ENCODE results near the gene TANGO2. TPM values are rescaled to one million over a fixed set of nuclear protein-coding genes. Genes with fewer than 3 reads are reported as not detected.

The TANGO2 gene
- total and polyA plus RNA-seq, 9 of the 15 experiments (the other 6 are each of a cell fraction or from before 2014, with no cell fraction given): 15.5 to 94.9 (median 70.1) TPM

DNA sequence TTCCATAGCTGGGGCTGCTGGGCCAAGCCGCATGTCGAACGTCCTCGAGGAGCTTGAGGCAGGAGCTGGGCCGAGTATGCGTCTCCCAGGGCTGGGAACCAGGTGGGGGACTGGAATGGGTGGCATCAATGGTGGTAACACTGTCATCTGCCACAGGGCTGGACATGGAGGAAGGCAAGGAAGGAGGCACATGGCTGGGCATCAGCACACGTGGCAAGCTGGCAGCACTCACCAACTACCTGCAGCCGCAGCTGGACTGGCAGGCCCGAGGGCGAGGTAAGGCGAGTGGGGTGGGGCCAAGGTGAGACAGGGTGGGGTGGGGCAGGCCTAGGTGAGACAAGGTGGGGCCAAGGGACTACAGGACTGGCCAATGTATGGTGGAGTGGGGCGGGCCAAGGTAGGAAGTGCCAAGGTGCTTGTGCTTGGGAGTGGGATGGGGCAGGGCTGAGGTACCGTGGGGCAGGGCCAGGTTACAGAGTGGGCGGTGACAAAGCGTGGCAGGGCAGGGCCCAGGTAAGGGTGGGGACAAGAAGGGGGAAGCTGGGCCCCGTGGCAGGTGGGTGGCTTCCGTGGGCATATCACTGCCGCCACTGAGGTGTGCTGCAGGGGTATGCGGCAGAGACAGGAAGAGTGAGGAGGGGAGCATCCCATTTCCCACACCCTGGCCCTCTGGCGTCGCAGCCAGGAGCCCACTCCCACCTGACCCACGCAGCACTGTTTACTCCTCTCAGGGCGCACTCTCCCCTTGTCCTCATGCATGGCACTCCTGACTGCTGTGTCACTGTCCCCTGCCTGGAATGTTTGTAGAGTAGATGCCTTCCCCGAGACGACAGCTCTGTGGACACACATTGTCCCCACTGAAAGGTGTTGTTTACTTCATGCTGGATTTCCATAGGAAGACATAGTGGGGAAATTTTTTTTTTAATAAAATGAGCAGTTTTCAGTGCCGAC, 31.7 kb downstream of the TANGO2 start (continued):
- 0 out of 2 replicates have a peak, but pooled peaks have one; percentile 19 for TF ChIP-seq HNRNPL (IDR thresholded peaks at IDR 0.05; ENCODE audit: low read depth, low read length)
- no peak for TF ChIP-seq MEF2A (IDR thresholded peaks at IDR 0.05; ENCODE audit: control insufficient read depth, low read depth, low read length)
- TF ChIP-seq, protein P1, sequence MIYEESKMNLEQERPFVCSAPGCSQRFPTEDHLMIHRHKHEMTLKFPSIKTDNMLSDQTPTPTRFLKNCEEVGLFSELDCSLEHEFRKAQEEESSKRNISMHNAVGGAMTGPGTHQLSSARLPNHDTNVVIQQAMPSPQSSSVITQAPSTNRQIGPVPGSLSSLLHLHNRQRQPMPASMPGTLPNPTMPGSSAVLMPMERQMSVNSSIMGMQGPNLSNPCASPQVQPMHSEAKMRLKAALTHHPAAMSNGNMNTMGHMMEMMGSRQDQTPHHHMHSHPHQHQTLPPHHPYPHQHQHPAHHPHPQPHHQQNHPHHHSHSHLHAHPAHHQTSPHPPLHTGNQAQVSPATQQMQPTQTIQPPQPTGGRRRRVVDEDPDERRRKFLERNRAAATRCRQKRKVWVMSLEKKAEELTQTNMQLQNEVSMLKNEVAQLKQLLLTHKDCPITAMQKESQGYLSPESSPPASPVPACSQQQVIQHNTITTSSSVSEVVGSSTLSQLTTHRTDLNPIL (CRISPR knock-in tag; IDR thresholded peaks at IDR 0.05): no peak
- no peak for TF ChIP-seq RBM39 (optimal IDR thresholded peaks at IDR 0.05; ENCODE audit: low read depth, low read length)
- no peak for TF ChIP-seq XRCC3 (IDR thresholded peaks at IDR 0.05)
- TF ChIP-seq POLR2A (conservative IDR thresholded peaks at IDR 0.05): peak; percentile 3; the same call in 1 of the 2 replicates
- TF ChIP-seq ZNF324 (CRISPR knock-in tag; IDR thresholded peaks at IDR 0.05): no peak
- TF ChIP-seq, protein P2, sequence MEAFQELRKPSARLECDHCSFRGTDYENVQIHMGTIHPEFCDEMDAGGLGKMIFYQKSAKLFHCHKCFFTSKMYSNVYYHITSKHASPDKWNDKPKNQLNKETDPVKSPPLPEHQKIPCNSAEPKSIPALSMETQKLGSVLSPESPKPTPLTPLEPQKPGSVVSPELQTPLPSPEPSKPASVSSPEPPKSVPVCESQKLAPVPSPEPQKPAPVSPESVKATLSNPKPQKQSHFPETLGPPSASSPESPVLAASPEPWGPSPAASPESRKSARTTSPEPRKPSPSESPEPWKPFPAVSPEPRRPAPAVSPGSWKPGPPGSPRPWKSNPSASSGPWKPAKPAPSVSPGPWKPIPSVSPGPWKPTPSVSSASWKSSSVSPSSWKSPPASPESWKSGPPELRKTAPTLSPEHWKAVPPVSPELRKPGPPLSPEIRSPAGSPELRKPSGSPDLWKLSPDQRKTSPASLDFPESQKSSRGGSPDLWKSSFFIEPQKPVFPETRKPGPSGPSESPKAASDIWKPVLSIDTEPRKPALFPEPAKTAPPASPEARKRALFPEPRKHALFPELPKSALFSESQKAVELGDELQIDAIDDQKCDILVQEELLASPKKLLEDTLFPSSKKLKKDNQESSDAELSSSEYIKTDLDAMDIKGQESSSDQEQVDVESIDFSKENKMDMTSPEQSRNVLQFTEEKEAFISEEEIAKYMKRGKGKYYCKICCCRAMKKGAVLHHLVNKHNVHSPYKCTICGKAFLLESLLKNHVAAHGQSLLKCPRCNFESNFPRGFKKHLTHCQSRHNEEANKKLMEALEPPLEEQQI (IDR thresholded peaks at IDR 0.05): no peak
- TF ChIP-seq ZNF143 (CRISPR knock-in tag; IDR thresholded peaks at IDR 0.05): no peak
- TF ChIP-seq, protein P3, sequence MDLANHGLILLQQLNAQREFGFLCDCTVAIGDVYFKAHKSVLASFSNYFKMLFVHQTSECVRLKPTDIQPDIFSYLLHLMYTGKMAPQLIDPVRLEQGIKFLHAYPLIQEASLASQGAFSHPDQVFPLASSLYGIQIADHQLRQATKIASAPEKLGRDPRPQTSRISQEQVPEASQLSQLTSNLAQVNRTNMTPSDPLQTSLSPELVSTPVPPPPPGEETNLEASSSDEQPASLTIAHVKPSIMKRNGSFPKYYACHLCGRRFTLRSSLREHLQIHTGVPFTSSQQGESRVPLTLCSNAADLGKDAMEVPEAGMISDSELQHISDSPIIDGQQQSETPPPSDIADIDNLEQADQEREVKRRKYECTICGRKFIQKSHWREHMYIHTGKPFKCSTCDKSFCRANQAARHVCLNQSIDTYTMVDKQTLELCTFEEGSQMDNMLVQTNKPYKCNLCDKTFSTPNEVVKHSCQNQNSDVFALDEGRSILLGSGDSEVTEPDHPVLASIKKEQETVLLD (IDR thresholded peaks at IDR 0.05): no peak
- no peak for TF ChIP-seq ARNT (IDR thresholded peaks at IDR 0.05)
- TF ChIP-seq, protein P4, sequence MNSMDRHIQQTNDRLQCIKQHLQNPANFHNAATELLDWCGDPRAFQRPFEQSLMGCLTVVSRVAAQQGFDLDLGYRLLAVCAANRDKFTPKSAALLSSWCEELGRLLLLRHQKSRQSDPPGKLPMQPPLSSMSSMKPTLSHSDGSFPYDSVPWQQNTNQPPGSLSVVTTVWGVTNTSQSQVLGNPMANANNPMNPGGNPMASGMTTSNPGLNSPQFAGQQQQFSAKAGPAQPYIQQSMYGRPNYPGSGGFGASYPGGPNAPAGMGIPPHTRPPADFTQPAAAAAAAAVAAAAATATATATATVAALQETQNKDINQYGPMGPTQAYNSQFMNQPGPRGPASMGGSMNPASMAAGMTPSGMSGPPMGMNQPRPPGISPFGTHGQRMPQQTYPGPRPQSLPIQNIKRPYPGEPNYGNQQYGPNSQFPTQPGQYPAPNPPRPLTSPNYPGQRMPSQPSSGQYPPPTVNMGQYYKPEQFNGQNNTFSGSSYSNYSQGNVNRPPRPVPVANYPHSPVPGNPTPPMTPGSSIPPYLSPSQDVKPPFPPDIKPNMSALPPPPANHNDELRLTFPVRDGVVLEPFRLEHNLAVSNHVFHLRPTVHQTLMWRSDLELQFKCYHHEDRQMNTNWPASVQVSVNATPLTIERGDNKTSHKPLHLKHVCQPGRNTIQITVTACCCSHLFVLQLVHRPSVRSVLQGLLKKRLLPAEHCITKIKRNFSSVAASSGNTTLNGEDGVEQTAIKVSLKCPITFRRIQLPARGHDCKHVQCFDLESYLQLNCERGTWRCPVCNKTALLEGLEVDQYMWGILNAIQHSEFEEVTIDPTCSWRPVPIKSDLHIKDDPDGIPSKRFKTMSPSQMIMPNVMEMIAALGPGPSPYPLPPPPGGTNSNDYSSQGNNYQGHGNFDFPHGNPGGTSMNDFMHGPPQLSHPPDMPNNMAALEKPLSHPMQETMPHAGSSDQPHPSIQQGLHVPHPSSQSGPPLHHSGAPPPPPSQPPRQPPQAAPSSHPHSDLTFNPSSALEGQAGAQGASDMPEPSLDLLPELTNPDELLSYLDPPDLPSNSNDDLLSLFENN (IDR thresholded peaks at IDR 0.05; ENCODE audit: low read depth in 2 of 2, low read length in 2 of 2): no peak
- no peak for TF ChIP-seq ZNF75A (CRISPR knock-in tag; IDR thresholded peaks at IDR 0.05)
- TF ChIP-seq SAFB (IDR thresholded peaks at IDR 0.05; ENCODE audit: borderline replicate concordance, low read depth, low read length): no peak
- TF ChIP-seq BRCA1 (IDR thresholded peaks at IDR 0.05): no peak
- TF ChIP-seq BRCA1 (CRISPR knock-in tag; IDR thresholded peaks at IDR 0.05): no peak
- TF ChIP-seq, protein P5, sequence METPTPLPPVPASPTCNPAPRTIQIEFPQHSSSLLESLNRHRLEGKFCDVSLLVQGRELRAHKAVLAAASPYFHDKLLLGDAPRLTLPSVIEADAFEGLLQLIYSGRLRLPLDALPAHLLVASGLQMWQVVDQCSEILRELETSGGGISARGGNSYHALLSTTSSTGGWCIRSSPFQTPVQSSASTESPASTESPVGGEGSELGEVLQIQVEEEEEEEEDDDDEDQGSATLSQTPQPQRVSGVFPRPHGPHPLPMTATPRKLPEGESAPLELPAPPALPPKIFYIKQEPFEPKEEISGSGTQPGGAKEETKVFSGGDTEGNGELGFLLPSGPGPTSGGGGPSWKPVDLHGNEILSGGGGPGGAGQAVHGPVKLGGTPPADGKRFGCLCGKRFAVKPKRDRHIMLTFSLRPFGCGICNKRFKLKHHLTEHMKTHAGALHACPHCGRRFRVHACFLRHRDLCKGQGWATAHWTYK (CRISPR knock-in tag; IDR thresholded peaks at IDR 0.05): no peak
- TF ChIP-seq ZNF764 (CRISPR knock-in tag; IDR thresholded peaks at IDR 0.05; ENCODE audit: low read depth): no peak
- TF ChIP-seq LEF1 (IDR thresholded peaks at IDR 0.05): no peak

Data from K562 (cell line).